B cell (primary cell): Measurements from ENCODE around the gene SLC4A3. TPM values are rescaled to one million over a fixed set of nuclear protein-coding genes. Genes with fewer than 3 reads are reported as not detected.

Experiments used
- ATAC-seq: fragments of 200-7000 bp; cut with Tn5 transposase; one replicate; pipeline ENCODE4 v1.10.0; 2021; ENCODE audit warnings: low read depth, mild to moderate bottlenecking, moderate number of reproducible peaks, moderate library complexity
- CTCF ChIA-PET: fragments of 350-600 bp; sonication (Branson Sonifier 250); formaldehyde crosslinking; loops from one replicate; lab custom pipeline; 2021; ENCODE audit warnings: antibody characterized with exemption, inconsistent platforms; lab: Charles Lee
- POLR2A ChIA-PET: fragments of 350-600 bp; sonication (Branson Sonifier 250); formaldehyde crosslinking; loops from one replicate; lab custom pipeline; 2021; ENCODE audit warnings: antibody characterized with exemption; lab: Charles Lee
- DNase-seq: peaks from one replicate; pipeline ENCODE4 v3.0.0; 2013
- H2AFZ ChIP-seq: 2 replicates; pipeline ENCODE4 v1.6.1; 2012; ENCODE audit warnings: mild to moderate bottlenecking, low read depth, low read length; ENCODE audit not compliant: insufficient read depth, poor library complexity, severe bottlenecking
- H3K27ac ChIP-seq, 2 donors: 1 replicate in 1 of 2; 2 replicates in 1 of 2; pipeline ENCODE4 v1.5.1; 2012 to 2013; ENCODE audit warnings: low read length in 2 of 2, mild to moderate bottlenecking in 2 of 2, moderate library complexity in 1 of 2
- H3K27me3 ChIP-seq, 4 experiments: fragments of 200-600 bp in 1 of 4; sonication (generic) in 1 of 4; replicated peaks in 1 of 4; 1 replicate in 2 of 4; 2 replicates in 2 of 4; pipeline versions ENCODE4 v1.6.1 to v1.7.0; 2013 to 2016; ENCODE audit warnings: low read length in 3 of 4, mild to moderate bottlenecking in 2 of 4, mixed read lengths in 1 of 4, moderate library complexity in 1 of 4; ENCODE audit not compliant: insufficient read depth in 4 of 4, control insufficient read depth in 3 of 4; ENCODE audit errors: control extremely low read depth in 1 of 4
- H3K36me3 ChIP-seq, 2 experiments: replicated peaks in 1 of 2; 1 replicate in 1 of 2; 2 replicates in 1 of 2; pipeline versions ENCODE4 v1.6.1 to v1.7.1; 2013; ENCODE audit warnings: low read length in 1 of 2; ENCODE audit not compliant: insufficient read depth in 2 of 2, control insufficient read depth in 1 of 2; ENCODE audit errors: control extremely low read depth in 1 of 2, extremely low read depth in 1 of 2
- H3K4me1 ChIP-seq, 2 donors: fragments of 200-600 bp in 1 of 2; sonication (generic) in 1 of 2; 1 replicate in 1 of 2; 2 replicates in 1 of 2; pipeline versions ENCODE4 v1.5.1 to v1.6.1; 2013 to 2017; ENCODE audit warnings: low read length in 2 of 2; ENCODE audit not compliant: control insufficient read depth in 2 of 2, insufficient read depth in 2 of 2
- H3K4me2 ChIP-seq: replicated peaks from 2 replicates; pipeline ENCODE3; 2012; ENCODE audit warnings: mild to moderate bottlenecking, low read depth, low read length; ENCODE audit not compliant: poor library complexity, severe bottlenecking
- H3K4me3 ChIP-seq, 5 experiments: fragments of 200-600 bp in 1 of 5; sonication (generic) in 1 of 5; 1 replicate in 3 of 5; 2 replicates in 2 of 5; pipeline versions ENCODE4 v1.5.1 to v1.7.0; 2011 to 2016; ENCODE audit warnings: low read length in 4 of 5, mild to moderate bottlenecking in 4 of 5, low read depth in 2 of 5, control low read depth in 1 of 5, moderate library complexity in 1 of 5; ENCODE audit not compliant: insufficient read depth in 1 of 5; ENCODE audit errors: control extremely low read depth in 1 of 5, extremely low read depth in 1 of 5
- H3K79me2 ChIP-seq: fragments of 200-600 bp; sonication (generic); one replicate; pipeline ENCODE4 v1.6.0; 2016; ENCODE audit warnings: low read length; ENCODE audit not compliant: control insufficient read depth, insufficient read depth
- H3K9ac ChIP-seq: fragments of 200-600 bp; sonication (generic); 2 replicates; pipeline ENCODE4 v1.6.1; 2017; ENCODE audit warnings: mild to moderate bottlenecking, low read length, moderate library complexity
- H3K9me3 ChIP-seq, 3 donors: one replicate each; pipeline versions ENCODE4 v1.6.1 to v1.7.1; 2013; ENCODE audit warnings: low read length in 2 of 3; ENCODE audit not compliant: control insufficient read depth in 2 of 3, insufficient read depth in 1 of 3; ENCODE audit errors: control extremely low read depth in 1 of 3
- H4K20me1 ChIP-seq: 2 replicates; pipeline ENCODE4 v1.6.0; 2012; ENCODE audit warnings: mild to moderate bottlenecking, low read length; ENCODE audit not compliant: insufficient read depth, control insufficient read depth, poor library complexity, severe bottlenecking
- H3K27ac Mint-ChIP-seq: one replicate; pipeline ENCODE4 v1.8.0; 2021; ENCODE audit warnings: mixed read lengths
- H3K27me3 Mint-ChIP-seq: one replicate; pipeline ENCODE4 v1.8.0; 2021; ENCODE audit warnings: mixed read lengths
- H3K4me1 Mint-ChIP-seq: one replicate; pipeline ENCODE4 v1.8.0; 2021; ENCODE audit warnings: mixed read lengths
- H3K4me3 Mint-ChIP-seq: one replicate; pipeline ENCODE4 v1.8.0; 2021; ENCODE audit warnings: mixed read lengths
- H3K9me3 Mint-ChIP-seq: one replicate; pipeline ENCODE4 v1.8.0; 2022; ENCODE audit warnings: mixed read lengths; ENCODE audit not compliant: insufficient read depth
- CTCF ChIP-seq: fragments of 200-600 bp; IDR thresholded peaks from one replicate; pipeline ENCODE4 v1.8.0; 2022; ENCODE audit warnings: antibody characterized with exemption, mild to moderate bottlenecking
- EZH2 ChIP-seq: IDR thresholded peaks from 2 replicates; pipeline ENCODE4 v1.6.1; 2012; ENCODE audit warnings: borderline replicate concordance, low read depth, mild to moderate bottlenecking, moderate library complexity, low read length; ENCODE audit not compliant: insufficient read depth, poor library complexity, severe bottlenecking
- whole genome bisulfite sequencing: methylation state at CpG from one replicate; pipeline ENCODE4 v1.1.5; 2013; ENCODE audit warnings: missing lambda C conversion rate; ENCODE audit not compliant: insufficient coverage; 5-methylcytosine and 5-hydroxymethylcytosine counted together
- intact Hi-C: fragments of 100-400 bp; cut with micrococcal nuclease; formaldehyde crosslinking; loops from one replicate; pipeline ENCODE4 v1.10.0; 2022
- polyA plus RNA-seq: library from polyadenylated mRNA; depleted of rRNA; stranded (reverse); fragments of >200 nt; gene quantifications from 2 replicates; pipeline ENCODE4 v1.2.3, GENCODE V29; 2012
- total RNA-seq, 2 donors: library from RNA; stranded (reverse); fragments of 120-200 nt in 1 of 2; gene quantifications; 1 replicate in 1 of 2; 2 replicates in 1 of 2; pipeline versions ENCODE4 v1.2.3 to v1.2.4, GENCODE V29; 2013 to 2022

SLC4A3 gene
- total and polyA plus RNA-seq, 2 donors (not counting 1 experiment from before 2014, with no cell fraction given): 0.16 TPM; not detected in 1

- peaks cover 0 to 12% (median 0%) of the 10 kb centered on the region in 3 donors for H3K9me3 ChIP-seq
- H4K20me1 ChIP-seq: no peaks in the 10 kb centered on the region
- CTCF ChIA-PET: interaction anchor here (1.0 kb wide), 1 partner anchor 8 kb away, joined by 3 read pairs; no protein-coding TSS in a partner anchor
- no peaks in the 10 kb centered on the region for H3K36me3 ChIP-seq
- no peak overlapping the region for H3K4me3 Mint-ChIP-seq
- no peak overlapping the region for H3K4me3 ChIP-seq
- peaks cover 9% of the 10 kb centered on the region for H3K4me1 Mint-ChIP-seq
- TF ChIP-seq EZH2: no peak
- no peak for TF ChIP-seq CTCF
- H3K27me3 Mint-ChIP-seq: peaks cover 27% of the 10 kb centered on the region
- no peak overlapping the region for H3K4me2 ChIP-seq
- no peak overlapping the region for H3K27ac Mint-ChIP-seq
- peaks cover 3% of the 10 kb centered on the region for H3K9me3 Mint-ChIP-seq
- peaks cover 10 to 11% of the 10 kb centered on the region in 2 donors for H3K4me1 ChIP-seq
- intact Hi-C loops: no loop called here
- POLR2A ChIA-PET: no interaction called here
- H2AFZ ChIP-seq: no peak overlapping the region
- no peak overlapping the region for H3K9ac ChIP-seq
- H3K79me2 ChIP-seq: no peaks in the 10 kb centered on the region
- H3K27me3 ChIP-seq: peaks cover 0 to 21% (median 5%) of the 10 kb centered on the region in 4 experiments
- H3K27ac ChIP-seq: no peak overlapping the region
- ATAC-seq (no peak), DNase-seq (no peak)
- 100% methylated on average over 1 of the region's 4 CpGs for WGBS
Observed at GRCh38 chr2:219680958-219681693, 53.7 kb downstream of the SLC4A3 start.

- Mint-ChIP-seq H3K27me3 (peaks cover 27% of the 10 kb centered on the region), H3K4me3 (no peak overlapping the region), H3K27ac (no peak overlapping the region), H3K9me3 (peaks cover 3% of the 10 kb centered on the region), H3K4me1 (peaks cover 11% of the 10 kb centered on the region)
- Histone ChIP-seq H3K9me3 (peaks cover 0 to 12% (median 0%) of the 10 kb centered on the region in 3 donors), H3K27ac (no peak overlapping the region), H3K4me1 (peaks cover 10 to 11% of the 10 kb centered on the region in 2 donors), H3K36me3 (no peaks in the 10 kb centered on the region), H3K4me2 (no peak overlapping the region), H4K20me1 (no peaks in the 10 kb centered on the region), H3K9ac (no peak overlapping the region), H3K27me3 (peaks cover 0 to 22% (median 5%) of the 10 kb centered on the region in 4 experiments), H3K79me2 (no peaks in the 10 kb centered on the region), H3K4me3 (no peak overlapping the region), H2AFZ (no peak overlapping the region)
- CTCF ChIA-PET: interaction anchor here (0.8 kb wide), 1 partner anchor 8 kb away, joined by 3 read pairs; no protein-coding TSS in a partner anchor
- no peak for ATAC-seq
- POLR2A ChIA-PET: no interaction called here
- no peak for DNase-seq
- intact Hi-C loops: no loop called here
- 95% methylated on average over 6 of the region's 6 CpGs for WGBS
- TF ChIP-seq EZH2 (no peak), CTCF (no peak)
Observed at GRCh38 chr2:219681694-219682300, 54.4 kb downstream of the SLC4A3 start.
